ENCODE data around the gene FEZ2. TPM values are rescaled to one million over a fixed set of nuclear protein-coding genes. Genes with fewer than 3 reads are reported as not detected.
A peak's percentile ranks its signal among the peaks of the same experiment; 100 is the strongest.

Gene FEZ2
- total RNA-seq, 4 donors from 2014 or later, result 27.9 to 66.6 (median 39.7) TPM

DNA sequence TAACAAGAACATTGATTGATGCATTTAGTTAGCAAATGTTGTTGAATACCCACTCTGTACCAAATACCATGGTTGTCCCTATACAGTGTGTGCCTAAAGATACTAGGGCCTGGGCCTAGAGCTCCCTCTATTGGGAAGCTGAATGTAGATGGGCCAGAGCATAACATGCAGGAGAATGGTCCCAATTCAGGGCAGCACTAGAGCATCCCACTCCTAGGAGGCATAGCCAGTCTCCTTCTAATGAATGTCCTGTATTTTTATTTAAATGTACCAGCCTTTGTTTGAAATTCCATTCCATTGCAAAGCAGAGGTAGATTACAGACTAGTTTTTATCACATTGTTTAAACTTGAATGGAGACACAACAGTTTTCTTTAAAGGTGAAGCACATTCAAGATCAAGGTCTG lies 90.6 kb downstream of the FEZ2 start:
- no peaks in the 10 kb centered on the region for H3K9me3 ChIP-seq
- no peaks in the 10 kb centered on the region for H3K27me3 ChIP-seq
- no peak overlapping the region for H3K4me3 ChIP-seq
- no peaks in the 10 kb centered on the region for H3K36me3 ChIP-seq
- H3K4me1 ChIP-seq, result no peaks in the 10 kb centered on the region
- TF ChIP-seq POLR2A (IDR thresholded peaks at IDR 0.05), result no peak
- TF ChIP-seq, protein P1, sequence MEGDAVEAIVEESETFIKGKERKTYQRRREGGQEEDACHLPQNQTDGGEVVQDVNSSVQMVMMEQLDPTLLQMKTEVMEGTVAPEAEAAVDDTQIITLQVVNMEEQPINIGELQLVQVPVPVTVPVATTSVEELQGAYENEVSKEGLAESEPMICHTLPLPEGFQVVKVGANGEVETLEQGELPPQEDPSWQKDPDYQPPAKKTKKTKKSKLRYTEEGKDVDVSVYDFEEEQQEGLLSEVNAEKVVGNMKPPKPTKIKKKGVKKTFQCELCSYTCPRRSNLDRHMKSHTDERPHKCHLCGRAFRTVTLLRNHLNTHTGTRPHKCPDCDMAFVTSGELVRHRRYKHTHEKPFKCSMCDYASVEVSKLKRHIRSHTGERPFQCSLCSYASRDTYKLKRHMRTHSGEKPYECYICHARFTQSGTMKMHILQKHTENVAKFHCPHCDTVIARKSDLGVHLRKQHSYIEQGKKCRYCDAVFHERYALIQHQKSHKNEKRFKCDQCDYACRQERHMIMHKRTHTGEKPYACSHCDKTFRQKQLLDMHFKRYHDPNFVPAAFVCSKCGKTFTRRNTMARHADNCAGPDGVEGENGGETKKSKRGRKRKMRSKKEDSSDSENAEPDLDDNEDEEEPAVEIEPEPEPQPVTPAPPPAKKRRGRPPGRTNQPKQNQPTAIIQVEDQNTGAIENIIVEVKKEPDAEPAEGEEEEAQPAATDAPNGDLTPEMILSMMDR (IDR thresholded peaks at IDR 0.05), result peak; percentile 70 to 72 (median 70)
- no peak overlapping the region for H3K27ac ChIP-seq
- intact Hi-C loops (cut with DNase I; ENCODE audit: low total_unique reads), result no loop called here
- DNase-seq, result peak; percentile 27 to 42

Other genes starting within 250 kb of the FEZ2 start
- 100 to 1,000 TPM in 1 of 4 donors, 10 to 100 TPM in 3; 51.2 to 168 (median 66.6) TPM for gene CRIM1, start 242.4 kb downstream of the FEZ2 start, total RNA-seq
- 1 to 10 TPM in 3 of 4 donors, under 1 TPM in 1; 0.26 to 6.2 (median 2.8) TPM for gene VIT, start 98.5 kb upstream of the FEZ2 start, total RNA-seq